Measurements from ENCODE around the gene GPR42. TPM values are rescaled to one million over a fixed set of nuclear protein-coding genes. Genes with fewer than 3 reads are reported as not detected.

GPR42 gene
- total RNA-seq, 1 experiment from 2014 or later, result not detected

- no TSS peak for BruUV-seq (replicated peaks)
These were observed 34.2 kb downstream of the GPR42 start for GRCh38 chr19:35404879-35405622.

GRCh38 chr19:35407619-35408018 is 36.8 kb downstream of the GPR42 start:
- Mint-ChIP-seq H3K9me3 (ENCODE audit: unreplicated experiment) (no peaks in the 10 kb centered on the region), H3K27ac (ENCODE audit: low read depth, unreplicated experiment) (no peak overlapping the region), H3K36me3 (ENCODE audit: insufficient read depth, unreplicated experiment) (no peaks in the 10 kb centered on the region), H3K4me1 (ENCODE audit: insufficient read depth, unreplicated experiment) (peaks cover 6% of the 10 kb centered on the region), H3K27me3 (ENCODE audit: insufficient read depth, unreplicated experiment) (peaks cover 48% of the 10 kb centered on the region), H3K4me3 (ENCODE audit: unreplicated experiment) (no peak overlapping the region)
- TF ChIP-seq, protein P1, sequence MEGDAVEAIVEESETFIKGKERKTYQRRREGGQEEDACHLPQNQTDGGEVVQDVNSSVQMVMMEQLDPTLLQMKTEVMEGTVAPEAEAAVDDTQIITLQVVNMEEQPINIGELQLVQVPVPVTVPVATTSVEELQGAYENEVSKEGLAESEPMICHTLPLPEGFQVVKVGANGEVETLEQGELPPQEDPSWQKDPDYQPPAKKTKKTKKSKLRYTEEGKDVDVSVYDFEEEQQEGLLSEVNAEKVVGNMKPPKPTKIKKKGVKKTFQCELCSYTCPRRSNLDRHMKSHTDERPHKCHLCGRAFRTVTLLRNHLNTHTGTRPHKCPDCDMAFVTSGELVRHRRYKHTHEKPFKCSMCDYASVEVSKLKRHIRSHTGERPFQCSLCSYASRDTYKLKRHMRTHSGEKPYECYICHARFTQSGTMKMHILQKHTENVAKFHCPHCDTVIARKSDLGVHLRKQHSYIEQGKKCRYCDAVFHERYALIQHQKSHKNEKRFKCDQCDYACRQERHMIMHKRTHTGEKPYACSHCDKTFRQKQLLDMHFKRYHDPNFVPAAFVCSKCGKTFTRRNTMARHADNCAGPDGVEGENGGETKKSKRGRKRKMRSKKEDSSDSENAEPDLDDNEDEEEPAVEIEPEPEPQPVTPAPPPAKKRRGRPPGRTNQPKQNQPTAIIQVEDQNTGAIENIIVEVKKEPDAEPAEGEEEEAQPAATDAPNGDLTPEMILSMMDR (IDR thresholded peaks at IDR 0.05; ENCODE audit: unreplicated experiment), result no peak
- ChIA-PET POLR2A (no interaction called here), CTCF (interaction anchor here (1.0 kb wide), 1 partner anchor 46 kb away, joined by 3 read pairs; no protein-coding TSS in a partner anchor)
- BruUV-seq (replicated peaks), result no TSS peak
- no peak for DNase-seq (ENCODE audit: unreplicated experiment)
- intact Hi-C loops (cut with micrococcal nuclease), result no loop called here

More at GRCh38 chr19:35404879-35405622, 34.2 kb downstream of the GPR42 start:
- Mint-ChIP-seq H3K27me3 (ENCODE audit: insufficient read depth, unreplicated experiment) (peaks cover 31% of the 10 kb centered on the region), H3K27ac (ENCODE audit: low read depth, unreplicated experiment) (no peak overlapping the region), H3K4me3 (ENCODE audit: unreplicated experiment) (no peak overlapping the region), H3K9me3 (ENCODE audit: unreplicated experiment) (no peaks in the 10 kb centered on the region), H3K36me3 (ENCODE audit: insufficient read depth, unreplicated experiment) (no peaks in the 10 kb centered on the region), H3K4me1 (ENCODE audit: insufficient read depth, unreplicated experiment) (peaks cover 6% of the 10 kb centered on the region)
- TF ChIP-seq, protein P1 (IDR thresholded peaks at IDR 0.05; ENCODE audit: unreplicated experiment), result no peak
- intact Hi-C loops (cut with micrococcal nuclease), result no loop called here
- ChIA-PET POLR2A (no interaction called here), CTCF (interaction anchor here (0.6 kb wide), 1 partner anchor 54 kb away, joined by 4 read pairs; no protein-coding TSS in a partner anchor)
- peak; percentile 82 for DNase-seq (ENCODE audit: unreplicated experiment)

DNA sequence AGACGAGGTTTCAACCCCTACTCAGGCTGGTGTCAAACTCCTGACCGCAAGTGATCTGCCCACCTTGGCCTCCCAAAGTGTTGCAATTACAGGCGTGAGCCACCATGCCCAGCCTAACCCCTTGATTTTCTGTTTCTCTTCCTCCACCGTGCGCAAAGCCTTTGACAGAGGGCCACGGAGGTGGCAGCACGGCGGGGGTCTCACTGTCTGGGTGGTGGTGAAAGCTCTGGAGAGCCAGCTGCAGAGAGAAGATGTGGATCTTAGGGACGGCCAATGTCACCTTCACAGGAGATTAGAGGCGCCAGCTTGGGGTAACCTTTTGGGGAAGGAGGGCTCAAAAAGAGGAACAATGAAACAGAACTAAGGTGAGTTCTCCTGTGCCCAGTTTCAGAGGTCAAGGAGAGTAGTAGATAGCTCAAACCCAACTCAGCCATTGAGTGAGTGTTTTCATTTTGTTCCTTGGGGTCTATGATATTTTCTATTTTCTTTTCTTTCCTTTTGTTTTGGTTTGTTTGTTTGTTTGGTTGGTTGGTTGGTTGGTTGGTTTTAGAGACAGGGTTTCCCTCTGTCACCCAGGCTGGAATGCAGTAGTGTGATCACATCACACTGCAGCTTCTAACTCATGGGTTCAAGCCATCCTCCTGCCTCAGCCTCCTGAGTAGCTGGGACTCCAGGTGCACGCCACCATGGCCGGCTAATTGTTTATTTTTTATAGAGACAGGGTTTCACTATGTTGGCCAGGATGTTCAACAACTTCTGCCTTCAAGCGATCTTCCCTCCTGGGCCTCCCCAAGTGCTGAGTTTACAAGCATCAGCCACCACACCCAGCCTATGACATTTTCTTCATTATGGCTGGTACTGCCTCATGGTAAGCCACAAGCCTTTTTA is 37.7 kb downstream of the GPR42 start:
- Mint-ChIP-seq H3K27ac (ENCODE audit: low read depth, unreplicated experiment) (no peak overlapping the region), H3K4me3 (ENCODE audit: unreplicated experiment) (no peak overlapping the region), H3K36me3 (ENCODE audit: insufficient read depth, unreplicated experiment) (no peaks in the 10 kb centered on the region)

More for the DNA sequence above, 37.7 kb downstream of the GPR42 start:
- TF ChIP-seq, protein P1 (IDR thresholded peaks at IDR 0.05; ENCODE audit: unreplicated experiment), result no peak
- BruUV-seq (replicated peaks), result no TSS peak
- peaks cover 57% of the 10 kb centered on the region for H3K27me3 Mint-ChIP-seq (ENCODE audit: insufficient read depth, unreplicated experiment)
- intact Hi-C loops (cut with micrococcal nuclease), result no loop called here
- POLR2A ChIA-PET, result interaction anchor here (0.7 to 0.9 kb wide), 2 partner anchors 10 to 193 kb away, joined by 3 to 5 read pairs; no protein-coding TSS in a partner anchor
- CTCF ChIA-PET, result interaction anchor here (0.6 to 1.2 kb wide), 5 partner anchors 26 to 794 kb away, joined by 3 to 4 read pairs (median 3); no protein-coding TSS in a partner anchor
- DNase-seq (ENCODE audit: unreplicated experiment), result no peak
- H3K9me3 Mint-ChIP-seq (ENCODE audit: unreplicated experiment), result no peaks in the 10 kb centered on the region
- H3K4me1 Mint-ChIP-seq (ENCODE audit: insufficient read depth, unreplicated experiment), result peaks cover 6% of the 10 kb centered on the region
